Pancreas (tissue), 10 donors: ENCODE results near the gene CDC14A. TPM values are rescaled to one million over a fixed set of nuclear protein-coding genes. Genes with fewer than 3 reads are reported as not detected.

ENCODE experiments used
- ATAC-seq, 4 donors: fragments of 200-7000 bp; cut with Tn5 transposase; one replicate each; pipeline versions ENCODE4 v1.8.0 to v1.9.1; 2020; ENCODE audit warnings: mild to moderate bottlenecking in 4 of 4, moderate library complexity in 4 of 4
- DNase-seq, 6 donors: peaks; one replicate each; pipeline ENCODE4 v3.0.0-alpha.2; 2020
- FAIRE-seq: peaks from 2 replicates; lab custom pipeline; 2012; peaks lifted over from hg19 to GRCh38; lab: Jason Lieb, UNC
- H3K27ac ChIP-seq, 4 donors: fragments of 200-600 bp; sonication (generic); 1 replicate in 3 of 4; 2 replicates in 1 of 4; pipeline versions ENCODE4 v1.5.0 to v1.8.0; 2020
- H3K27me3 ChIP-seq, 4 donors: fragments of 200-600 bp; one replicate each; pipeline ENCODE4 v1.8.0; 2021
- H3K36me3 ChIP-seq, 3 donors: fragments of 200-600 bp; sonication (generic) in 1 of 3; one replicate each; pipeline versions ENCODE4 v1.5.0 to v1.8.0; 2020 to 2021
- H3K4me1 ChIP-seq, 3 donors: fragments of 200-600 bp; one replicate each; pipeline ENCODE4 v1.8.0; 2021
- H3K4me3 ChIP-seq, 4 donors: fragments of 200-600 bp; sonication (generic) in 2 of 4; one replicate each; pipeline versions ENCODE4 v1.5.0 to v1.8.0; 2020 to 2021
- H3K9me3 ChIP-seq, 4 donors: fragments of 200-600 bp; one replicate each; pipeline ENCODE4 v1.8.0; 2021
- WGBS, 2 donors: extraction: QIAGEN DNeasy Blood & Tissue Kit; methylation state at CpG; one replicate each; pipeline ENCODE4 v1.1.7; 2013; 5-methylcytosine and 5-hydroxymethylcytosine counted together
- intact Hi-C, 3 donors: fragments of 100-400 bp; cut with DNase I; formaldehyde crosslinking; loops; one replicate each; pipeline versions ENCODE4 v1.11.1 to v1.14.2; 2022
- polyA plus RNA-seq, 2 donors: library from polyadenylated mRNA; stranded (reverse); fragments of 200-250 nt; gene quantifications; one replicate each; pipeline ENCODE4 v1.2.3, GENCODE V29; 2013
- total RNA-seq, 6 donors: library from RNA; stranded (reverse); fragmentation: NEBNext Ultra II Directional in 4 of 6; extraction: Animal tissue kit (Norgen Biotek cat#: 25700) in 4 of 6; gene quantifications; one replicate each; pipeline versions ENCODE4 v1.2.1 to v1.2.4, GENCODE V29; 2021 to 2023
- TF ChIP-seq, protein P1 (sequence below), 4 donors: fragments of 200-600 bp; sonication (generic) in 3 of 4; IDR thresholded peaks; one replicate each; pipeline versions ENCODE4 v1.5.0 to v1.8.0; 2021; ENCODE audit warnings: antibody characterized with exemption in 4 of 4
- donor health status: healthy with polysubstance abuse.
- donor health status: DM: no; HTN: no; CAD: no; lungs with moderate emphysema.
- donor health status: DM: no; HTN: no; CAD: no.
- donor health status: control.
- donor health status: control.
- donor health status: Bipolar disorder and iron deficiency.
- donor health status: DM: yes; HTN: yes; CAD: no.
- donor health status: DM: no; HTN: no; CAD: no.
- donor health status: DM: no; HTN: no; CAD: no.
- donor health status: DM: yes; HTN: yes; CAD: no.

CDC14A gene
- total and polyA plus RNA-seq, 8 donors = 1.4 to 5.2 (median 3.0) TPM

- FAIRE-seq (no peak), ATAC-seq (no peak), DNase-seq (no peak)
- Histone ChIP-seq H3K9me3 (no peaks in the 10 kb centered on the region), H3K27me3 (no peaks in the 10 kb centered on the region), H3K36me3 (no peaks in the 10 kb centered on the region), H3K27ac (no peak overlapping the region), H3K4me1 (no peaks in the 10 kb centered on the region), H3K4me3 (no peak overlapping the region)
- TF ChIP-seq, protein P1, sequence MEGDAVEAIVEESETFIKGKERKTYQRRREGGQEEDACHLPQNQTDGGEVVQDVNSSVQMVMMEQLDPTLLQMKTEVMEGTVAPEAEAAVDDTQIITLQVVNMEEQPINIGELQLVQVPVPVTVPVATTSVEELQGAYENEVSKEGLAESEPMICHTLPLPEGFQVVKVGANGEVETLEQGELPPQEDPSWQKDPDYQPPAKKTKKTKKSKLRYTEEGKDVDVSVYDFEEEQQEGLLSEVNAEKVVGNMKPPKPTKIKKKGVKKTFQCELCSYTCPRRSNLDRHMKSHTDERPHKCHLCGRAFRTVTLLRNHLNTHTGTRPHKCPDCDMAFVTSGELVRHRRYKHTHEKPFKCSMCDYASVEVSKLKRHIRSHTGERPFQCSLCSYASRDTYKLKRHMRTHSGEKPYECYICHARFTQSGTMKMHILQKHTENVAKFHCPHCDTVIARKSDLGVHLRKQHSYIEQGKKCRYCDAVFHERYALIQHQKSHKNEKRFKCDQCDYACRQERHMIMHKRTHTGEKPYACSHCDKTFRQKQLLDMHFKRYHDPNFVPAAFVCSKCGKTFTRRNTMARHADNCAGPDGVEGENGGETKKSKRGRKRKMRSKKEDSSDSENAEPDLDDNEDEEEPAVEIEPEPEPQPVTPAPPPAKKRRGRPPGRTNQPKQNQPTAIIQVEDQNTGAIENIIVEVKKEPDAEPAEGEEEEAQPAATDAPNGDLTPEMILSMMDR (IDR thresholded peaks at IDR 0.05) = no peak
- intact Hi-C loops = no loop called here
- 85 to 89% methylated on average over 3 of the region's 3 CpGs for WGBS, 2 donors
These were observed 46.4 kb upstream of the CDC14A start for GRCh38 chr1:100305954-100306353.

- no peaks in the 10 kb centered on the region for H3K36me3 ChIP-seq
- 61% methylated on average over 2 of the region's 2 CpGs for WGBS, 2 donors
- H3K27me3 ChIP-seq = no peaks in the 10 kb centered on the region
- ATAC-seq (no peak), DNase-seq (no peak), FAIRE-seq (no peak)
- H3K9me3 ChIP-seq = no peaks in the 10 kb centered on the region
- no peak overlapping the region for H3K27ac ChIP-seq
- no peak overlapping the region for H3K4me3 ChIP-seq
- intact Hi-C loops = no loop called here
- H3K4me1 ChIP-seq = no peaks in the 10 kb centered on the region
- TF ChIP-seq, protein P1 (IDR thresholded peaks at IDR 0.05) = no peak
These were observed 45.5 kb upstream of the CDC14A start for GRCh38 chr1:100306735-100307313.

- Histone ChIP-seq H3K27me3 (no peaks in the 10 kb centered on the region), H3K9me3 (no peaks in the 10 kb centered on the region), H3K36me3 (no peaks in the 10 kb centered on the region), H3K27ac (no peak overlapping the region), H3K4me1 (no peaks in the 10 kb centered on the region), H3K4me3 (no peak overlapping the region)
- ATAC-seq (no peak), DNase-seq (no peak), FAIRE-seq (peak; percentile 32)
- TF ChIP-seq, protein P1 (IDR thresholded peaks at IDR 0.05) = no peak
- 61 to 70% methylated on average over 2 of the region's 2 CpGs for WGBS, 2 donors
- intact Hi-C loops = no loop called here
These were observed 43.5 kb upstream of the CDC14A start for GRCh38 chr1:100308777-100309176.

DNA sequence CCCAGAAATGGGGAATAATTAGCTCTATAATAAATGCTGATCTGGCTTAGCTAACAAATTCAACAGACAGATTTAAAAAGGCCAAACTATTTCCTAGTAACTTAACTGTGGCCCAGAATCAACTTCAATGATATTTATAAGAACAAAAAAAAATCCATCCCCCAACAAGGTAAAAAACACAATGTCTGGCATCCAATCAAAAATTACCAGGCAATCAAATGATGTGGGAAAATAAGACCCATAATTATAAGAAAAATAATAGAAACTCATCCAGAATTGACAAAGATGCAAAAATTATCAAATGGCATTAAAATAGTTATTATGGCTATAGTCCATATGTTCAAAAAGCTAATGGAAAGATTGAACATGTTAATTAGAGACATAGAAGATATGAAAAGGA, 42.4 kb upstream of the CDC14A start:
- DNase-seq (no peak), FAIRE-seq (no peak), ATAC-seq (no peak)
- Histone ChIP-seq H3K27ac (no peak overlapping the region), H3K9me3 (no peaks in the 10 kb centered on the region), H3K36me3 (no peaks in the 10 kb centered on the region), H3K27me3 (no peaks in the 10 kb centered on the region), H3K4me3 (no peak overlapping the region), H3K4me1 (no peaks in the 10 kb centered on the region)
- TF ChIP-seq, protein P1 (IDR thresholded peaks at IDR 0.05) = no peak
- intact Hi-C loops = no loop called here

GRCh38 chr1:100313382-100313781, 38.9 kb upstream of the CDC14A start:
- ATAC-seq = no peak
- H3K4me3 ChIP-seq = no peak overlapping the region
- DNase-seq = no peak
- H3K27me3 ChIP-seq = no peaks in the 10 kb centered on the region
- TF ChIP-seq, protein P1 (IDR thresholded peaks at IDR 0.05) = no peak
- H3K4me1 ChIP-seq = no peaks in the 10 kb centered on the region
- H3K9me3 ChIP-seq = no peaks in the 10 kb centered on the region
- 36 to 52% methylated on average over 4 of the region's 4 CpGs for WGBS, 2 donors
- no peak overlapping the region for H3K27ac ChIP-seq
- H3K36me3 ChIP-seq = no peaks in the 10 kb centered on the region
- FAIRE-seq = no peak
- intact Hi-C loops = no loop called here
